Hepatocyte (in vitro differentiated cells): ENCODE measurements around the gene WASF2. TPM values are rescaled to one million over a fixed set of nuclear protein-coding genes. Genes with fewer than 3 reads are reported as not detected.

ENCODE experiments used
- DNase-seq: peaks from one replicate; pipeline ENCODE4 v3.0.0-alpha.2; 2016; ENCODE audit warnings: low spot score
- H2AFZ ChIP-seq: fragments of 200-600 bp; sonication (generic); 2 replicates; pipeline ENCODE4 v1.6.0; 2016; ENCODE audit warnings: antibody characterized with exemption, mild to moderate bottlenecking
- H3K27ac ChIP-seq: fragments of 200-600 bp; sonication (generic); 2 replicates; pipeline ENCODE4 v1.5.1; 2016; ENCODE audit warnings: mild to moderate bottlenecking
- H3K27me3 ChIP-seq: fragments of 200-600 bp; sonication (generic); 2 replicates; pipeline ENCODE4 v1.6.1; 2016
- H3K36me3 ChIP-seq: fragments of 200-600 bp; sonication (generic); replicated peaks from 2 replicates; pipeline ENCODE4 v1.5.1; 2016; ENCODE audit warnings: low read depth; ENCODE audit not compliant: insufficient read depth
- H3K4me1 ChIP-seq: fragments of 200-600 bp; sonication (generic); 2 replicates; pipeline ENCODE4 v1.5.1; 2016; ENCODE audit warnings: mild to moderate bottlenecking, moderate library complexity; ENCODE audit not compliant: insufficient read depth
- H3K4me2 ChIP-seq: fragments of 200-600 bp; sonication (generic); 2 replicates; pipeline ENCODE4 v1.6.0; 2016
- H3K4me3 ChIP-seq: fragments of 200-600 bp; sonication (generic); 2 replicates; pipeline ENCODE4 v1.5.1; 2016; ENCODE audit warnings: mild to moderate bottlenecking
- H3K79me2 ChIP-seq: fragments of 200-600 bp; sonication (generic); 2 replicates; pipeline ENCODE4 v1.6.0; 2017; ENCODE audit warnings: mild to moderate bottlenecking
- H3K9me2 ChIP-seq: fragments of 200-600 bp; sonication (generic); replicated peaks from 2 replicates; pipeline ENCODE4 v1.6.0; 2017; ENCODE audit warnings: mild to moderate bottlenecking; ENCODE audit not compliant: insufficient read depth
- H3K9me3 ChIP-seq: fragments of 200-600 bp; sonication (generic); 2 replicates; pipeline ENCODE4 v1.5.1; 2016; ENCODE audit warnings: low read depth, mild to moderate bottlenecking
- H4K20me1 ChIP-seq: fragments of 200-600 bp; sonication (generic); 2 replicates; pipeline ENCODE4 v1.6.0; 2016; ENCODE audit warnings: mild to moderate bottlenecking; ENCODE audit not compliant: insufficient read depth, poor library complexity, severe bottlenecking
- EZH2 ChIP-seq: fragments of 200-600 bp; sonication (generic); IDR thresholded peaks from 2 replicates; pipeline ENCODE4 v1.6.1; 2016; ENCODE audit warnings: antibody characterized with exemption, mild to moderate bottlenecking, borderline replicate concordance
- EZH2phosphoT487 ChIP-seq: fragments of 200-600 bp; sonication (generic); IDR thresholded peaks from one replicate; pipeline ENCODE4 v1.6.1; 2018; ENCODE audit warnings: antibody characterized with exemption, mild to moderate bottlenecking, low read depth, moderate library complexity; ENCODE audit not compliant: unreplicated experiment, severe bottlenecking
- WGBS: methylation state at CpG from one replicate; pipeline ENCODE4 v1.1.6; 2016; ENCODE audit warnings: low lambda C conversion rate; ENCODE audit errors: missing lambda C conversion rate; 5-methylcytosine and 5-hydroxymethylcytosine counted together
- polyA plus RNA-seq: library from polyadenylated mRNA; unstranded; fragments of >200 nt; fragmentation: Nextera tagmentation; extraction: Ambion mirVana; gene quantifications from 2 replicates; pipeline ENCODE4 v1.2.1, GENCODE V29; 2016
- total RNA-seq: library from RNA; depleted of rRNA; stranded (reverse); fragments of >200 nt; gene quantifications from 2 replicates; pipeline ENCODE4 v1.2.3, GENCODE V29; 2014
- TF ChIP-seq, protein P1 (sequence below): fragments of 200-600 bp; sonication (generic); IDR thresholded peaks from 2 replicates; pipeline ENCODE4 v1.5.1; 2016; ENCODE audit warnings: antibody characterized with exemption, mild to moderate bottlenecking; ENCODE audit not compliant: poor library complexity

WASF2 gene
- total and polyA plus RNA-seq, 2 experiments from 2014 or later = 28.5 to 45.6 TPM

DNA sequence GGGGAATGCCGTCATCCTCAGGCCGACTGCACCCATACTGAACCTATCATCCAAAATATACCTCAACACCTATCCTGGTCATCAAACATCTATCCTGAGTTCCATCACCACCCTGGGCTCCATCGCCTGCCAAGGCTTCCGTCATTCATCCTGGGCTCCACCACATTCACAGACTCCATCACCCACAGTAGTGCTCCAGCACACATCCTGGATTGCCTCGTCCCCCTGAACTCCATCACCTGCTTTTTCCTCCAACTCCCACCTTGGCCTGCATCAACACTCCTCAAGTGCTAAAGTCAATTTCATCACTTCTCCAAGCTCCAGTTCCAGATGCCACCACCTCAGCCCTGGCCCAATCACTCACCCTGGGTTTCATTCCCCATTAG, 131.0 kb downstream of the WASF2 start:
- Histone ChIP-seq H3K9me3 (no peaks in the 10 kb centered on the region), H3K4me1 (no peaks in the 10 kb centered on the region), H3K4me2 (no peak overlapping the region), H3K79me2 (no peaks in the 10 kb centered on the region), H3K4me3 (no peak overlapping the region), H2AFZ (no peak overlapping the region), H3K36me3 (no peaks in the 10 kb centered on the region), H4K20me1 (no peaks in the 10 kb centered on the region), H3K9me2 (no peaks in the 10 kb centered on the region), H3K27ac (no peak overlapping the region), H3K27me3 (no peaks in the 10 kb centered on the region)
- no peak for DNase-seq
- TF ChIP-seq EZH2 = no peak
- TF ChIP-seq, protein P1, sequence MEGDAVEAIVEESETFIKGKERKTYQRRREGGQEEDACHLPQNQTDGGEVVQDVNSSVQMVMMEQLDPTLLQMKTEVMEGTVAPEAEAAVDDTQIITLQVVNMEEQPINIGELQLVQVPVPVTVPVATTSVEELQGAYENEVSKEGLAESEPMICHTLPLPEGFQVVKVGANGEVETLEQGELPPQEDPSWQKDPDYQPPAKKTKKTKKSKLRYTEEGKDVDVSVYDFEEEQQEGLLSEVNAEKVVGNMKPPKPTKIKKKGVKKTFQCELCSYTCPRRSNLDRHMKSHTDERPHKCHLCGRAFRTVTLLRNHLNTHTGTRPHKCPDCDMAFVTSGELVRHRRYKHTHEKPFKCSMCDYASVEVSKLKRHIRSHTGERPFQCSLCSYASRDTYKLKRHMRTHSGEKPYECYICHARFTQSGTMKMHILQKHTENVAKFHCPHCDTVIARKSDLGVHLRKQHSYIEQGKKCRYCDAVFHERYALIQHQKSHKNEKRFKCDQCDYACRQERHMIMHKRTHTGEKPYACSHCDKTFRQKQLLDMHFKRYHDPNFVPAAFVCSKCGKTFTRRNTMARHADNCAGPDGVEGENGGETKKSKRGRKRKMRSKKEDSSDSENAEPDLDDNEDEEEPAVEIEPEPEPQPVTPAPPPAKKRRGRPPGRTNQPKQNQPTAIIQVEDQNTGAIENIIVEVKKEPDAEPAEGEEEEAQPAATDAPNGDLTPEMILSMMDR = no peak
- TF ChIP-seq EZH2phosphoT487 = no peak
- 98% methylated on average over 5 of the region's 5 CpGs for WGBS

DNA sequence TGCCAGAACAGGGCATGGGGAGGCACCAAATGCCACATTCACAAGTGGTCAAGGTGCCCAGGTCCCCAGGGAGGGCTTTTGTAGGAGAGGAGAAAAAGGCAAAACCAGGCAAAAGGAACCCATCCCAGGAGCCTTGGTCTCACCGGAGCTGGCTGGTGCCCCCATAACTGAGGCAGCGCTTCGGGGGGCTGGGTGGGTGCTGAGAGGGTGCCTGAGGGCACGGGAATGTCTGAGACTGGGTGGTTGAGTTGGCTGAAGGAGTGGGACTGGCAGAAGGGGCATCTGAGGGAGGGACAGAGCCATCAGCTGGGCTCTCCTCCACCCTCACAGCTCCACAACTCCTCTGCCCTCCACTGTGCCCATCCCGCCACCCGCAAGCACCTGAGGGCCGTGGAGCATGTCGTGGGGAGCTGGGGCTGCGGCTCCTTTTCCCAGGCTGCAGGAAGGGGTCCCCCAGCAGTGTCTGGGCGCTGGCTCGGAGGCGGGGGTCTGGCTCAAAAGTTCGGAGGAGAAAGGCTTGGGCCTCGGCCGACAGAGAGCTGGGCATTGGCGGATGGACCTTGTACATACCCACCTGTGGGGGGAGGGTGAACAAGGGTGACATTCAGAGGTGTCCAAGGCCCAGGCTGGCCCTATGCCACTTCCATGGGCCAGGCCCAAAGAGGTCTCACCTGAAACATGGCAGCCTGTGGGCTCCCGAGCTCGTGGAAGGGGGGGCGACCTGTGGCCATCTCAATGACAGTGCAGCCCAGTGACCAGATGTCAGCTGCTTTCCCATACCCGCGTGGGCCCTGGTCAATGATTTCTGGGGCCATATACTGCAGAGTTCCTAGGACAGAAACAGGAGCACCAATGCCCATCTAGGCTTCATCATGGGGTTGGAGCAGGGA, 131.7 kb downstream of the WASF2 start:
- no peak overlapping the region for H2AFZ ChIP-seq
- no peaks in the 10 kb centered on the region for H3K9me3 ChIP-seq
- no peak overlapping the region for H3K4me3 ChIP-seq
- H3K4me1 ChIP-seq = no peaks in the 10 kb centered on the region
- DNase-seq = no peak
- H3K79me2 ChIP-seq = no peaks in the 10 kb centered on the region
- H3K27ac ChIP-seq = no peak overlapping the region
- H3K9me2 ChIP-seq = no peaks in the 10 kb centered on the region
- no peaks in the 10 kb centered on the region for H3K27me3 ChIP-seq
- TF ChIP-seq, protein P1 = no peak
- TF ChIP-seq EZH2phosphoT487 (no peak), EZH2 (no peak)
- 96% methylated on average over 21 of the region's 21 CpGs for WGBS
- no peaks in the 10 kb centered on the region for H3K36me3 ChIP-seq
- no peak overlapping the region for H3K4me2 ChIP-seq
- H4K20me1 ChIP-seq = no peaks in the 10 kb centered on the region

DNA sequence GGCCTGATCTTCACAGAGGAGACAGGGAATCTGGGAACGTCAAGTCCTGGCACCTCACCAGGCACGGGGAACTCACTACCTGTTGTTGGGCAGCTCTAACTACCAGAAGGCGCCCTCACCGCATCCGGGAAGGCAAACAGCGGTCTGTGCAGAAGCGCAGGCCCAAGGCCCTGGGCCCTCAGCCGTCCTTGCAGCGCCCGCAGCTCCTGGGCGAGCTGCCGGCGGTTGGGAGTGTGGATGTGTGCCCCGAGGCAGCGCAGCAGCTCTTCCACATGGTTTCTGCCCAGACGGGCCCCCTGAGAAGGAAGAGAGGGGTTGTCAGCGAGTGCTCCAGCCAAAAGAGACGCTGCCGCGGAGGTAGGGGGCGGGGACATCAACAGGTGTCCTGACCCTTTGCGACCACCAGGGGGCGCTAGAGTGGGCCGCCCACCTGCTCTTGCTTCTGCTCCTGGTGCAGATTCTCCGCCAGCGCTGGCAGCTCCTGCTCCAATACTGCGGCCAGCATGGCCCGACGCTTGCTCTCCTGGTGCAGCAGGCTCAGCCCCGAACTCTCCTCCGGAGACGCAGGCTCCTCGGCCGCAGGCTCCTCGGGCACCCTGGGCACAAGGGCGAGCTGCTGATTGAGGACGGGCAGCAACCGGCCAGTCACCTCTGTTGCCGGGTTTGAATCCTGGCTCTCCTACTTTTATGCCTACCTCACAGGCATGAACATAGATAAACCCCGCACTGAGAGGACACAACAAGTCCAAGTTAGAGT, 132.5 kb downstream of the WASF2 start:
- WGBS = 39% methylated on average over 40 of the region's 40 CpGs
- TF ChIP-seq, protein P1 = peak; percentile 90
- TF ChIP-seq EZH2phosphoT487 (no peak), EZH2 (no peak)
- Histone ChIP-seq H3K9me2 (no peaks in the 10 kb centered on the region), H3K36me3 (no peaks in the 10 kb centered on the region), H3K4me1 (no peaks in the 10 kb centered on the region), H3K4me2 (peak overlapping the region; percentile 74), H2AFZ (no peak overlapping the region), H3K27ac (no peak overlapping the region), H3K79me2 (no peaks in the 10 kb centered on the region), H3K27me3 (no peaks in the 10 kb centered on the region), H4K20me1 (no peaks in the 10 kb centered on the region), H3K9me3 (no peaks in the 10 kb centered on the region), H3K4me3 (no peak overlapping the region)
- peak; percentile 77 for DNase-seq
